Activated CD8-positive, alpha-beta T cell treated with anti-CD3 and anti-CD28 coated beads for 36 hours (primary cell): ENCODE results near the gene EPHA2. TPM values are rescaled to one million over a fixed set of nuclear protein-coding genes. Genes with fewer than 3 reads are reported as not detected.

Source experiments
- ATAC-seq: fragments of 200-7000 bp; cut with Tn5 transposase; one replicate; pipeline ENCODE4 v1.10.0; 2021; ENCODE audit warnings: mild to moderate bottlenecking, moderate library complexity
- CTCF ChIA-PET: fragments of 350-600 bp; sonication (Branson Sonifier 250); formaldehyde crosslinking; loops from one replicate; lab custom pipeline; 2021; ENCODE audit warnings: antibody characterized with exemption; lab: Charles Lee
- POLR2A ChIA-PET: fragments of 350-600 bp; sonication (Branson Sonifier 250); formaldehyde crosslinking; loops from one replicate; lab custom pipeline; 2021; ENCODE audit warnings: antibody characterized with exemption; lab: Charles Lee
- DNase-seq: peaks from one replicate; pipeline ENCODE4 v3.0.0-alpha.2; 2020
- H3K27ac Mint-ChIP-seq: one replicate; pipeline ENCODE4 v1.8.0; 2021; ENCODE audit warnings: mild to moderate bottlenecking, mixed read lengths
- H3K27me3 Mint-ChIP-seq: one replicate; pipeline ENCODE4 v1.8.0; 2021; ENCODE audit warnings: mixed read lengths
- H3K36me3 Mint-ChIP-seq: one replicate; pipeline ENCODE4 v1.8.0; 2021; ENCODE audit warnings: low read depth, mixed read lengths
- H3K4me1 Mint-ChIP-seq: one replicate; pipeline ENCODE4 v1.8.0; 2021; ENCODE audit warnings: low read depth, mixed read lengths
- H3K4me3 Mint-ChIP-seq: one replicate; pipeline ENCODE4 v1.8.0; 2021; ENCODE audit warnings: mild to moderate bottlenecking, moderate library complexity, mixed read lengths
- H3K9me3 Mint-ChIP-seq: one replicate; pipeline ENCODE4 v1.8.0; 2021; ENCODE audit warnings: mixed read lengths
- intact Hi-C: fragments of 100-400 bp; cut with micrococcal nuclease; formaldehyde crosslinking; loops from one replicate; pipeline ENCODE4 v1.10.0; 2022
- total RNA-seq, 2 experiments: library from RNA; stranded (reverse); gene quantifications; one replicate each; pipeline ENCODE4 v1.2.3, GENCODE V29; 2021
- TF ChIP-seq, protein P1 (sequence below): fragments of 200-600 bp; IDR thresholded peaks from one replicate; pipeline ENCODE4 v1.8.0; 2022; ENCODE audit warnings: antibody characterized with exemption, mild to moderate bottlenecking

The EPHA2 gene
- total RNA-seq, 2 experiments from 2014 or later = not detected

DNA sequence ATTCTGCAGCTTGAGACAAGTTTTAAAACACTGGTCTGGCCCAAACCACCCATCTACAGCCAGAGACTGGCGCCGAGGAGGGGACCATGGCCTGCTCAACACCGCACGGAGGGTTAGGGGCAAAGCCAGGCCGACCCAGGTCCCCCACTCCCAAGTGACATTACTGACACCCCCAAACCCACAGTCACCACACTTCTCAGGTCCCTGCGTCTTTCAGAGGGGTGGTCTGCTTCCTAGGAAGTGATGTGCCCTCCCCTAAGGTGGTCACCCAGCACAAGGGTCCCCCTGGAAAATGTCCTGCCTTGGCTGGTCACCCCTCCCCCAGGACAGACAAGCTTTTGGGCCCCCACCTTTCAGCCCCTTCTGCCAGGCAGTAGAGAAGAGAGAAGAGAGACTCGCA, 20.8 kb upstream of the EPHA2 start:
- Mint-ChIP-seq H3K27me3 (no peaks in the 10 kb centered on the region), H3K4me1 (no peaks in the 10 kb centered on the region), H3K36me3 (no peaks in the 10 kb centered on the region), H3K4me3 (no peak overlapping the region), H3K9me3 (no peaks in the 10 kb centered on the region), H3K27ac (no peak overlapping the region)
- ChIA-PET POLR2A (no interaction called here), CTCF (no interaction called here)
- DNase-seq (no peak), ATAC-seq (no peak)
- intact Hi-C loops = no loop called here
- TF ChIP-seq, protein P1, sequence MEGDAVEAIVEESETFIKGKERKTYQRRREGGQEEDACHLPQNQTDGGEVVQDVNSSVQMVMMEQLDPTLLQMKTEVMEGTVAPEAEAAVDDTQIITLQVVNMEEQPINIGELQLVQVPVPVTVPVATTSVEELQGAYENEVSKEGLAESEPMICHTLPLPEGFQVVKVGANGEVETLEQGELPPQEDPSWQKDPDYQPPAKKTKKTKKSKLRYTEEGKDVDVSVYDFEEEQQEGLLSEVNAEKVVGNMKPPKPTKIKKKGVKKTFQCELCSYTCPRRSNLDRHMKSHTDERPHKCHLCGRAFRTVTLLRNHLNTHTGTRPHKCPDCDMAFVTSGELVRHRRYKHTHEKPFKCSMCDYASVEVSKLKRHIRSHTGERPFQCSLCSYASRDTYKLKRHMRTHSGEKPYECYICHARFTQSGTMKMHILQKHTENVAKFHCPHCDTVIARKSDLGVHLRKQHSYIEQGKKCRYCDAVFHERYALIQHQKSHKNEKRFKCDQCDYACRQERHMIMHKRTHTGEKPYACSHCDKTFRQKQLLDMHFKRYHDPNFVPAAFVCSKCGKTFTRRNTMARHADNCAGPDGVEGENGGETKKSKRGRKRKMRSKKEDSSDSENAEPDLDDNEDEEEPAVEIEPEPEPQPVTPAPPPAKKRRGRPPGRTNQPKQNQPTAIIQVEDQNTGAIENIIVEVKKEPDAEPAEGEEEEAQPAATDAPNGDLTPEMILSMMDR = no peak

DNA sequence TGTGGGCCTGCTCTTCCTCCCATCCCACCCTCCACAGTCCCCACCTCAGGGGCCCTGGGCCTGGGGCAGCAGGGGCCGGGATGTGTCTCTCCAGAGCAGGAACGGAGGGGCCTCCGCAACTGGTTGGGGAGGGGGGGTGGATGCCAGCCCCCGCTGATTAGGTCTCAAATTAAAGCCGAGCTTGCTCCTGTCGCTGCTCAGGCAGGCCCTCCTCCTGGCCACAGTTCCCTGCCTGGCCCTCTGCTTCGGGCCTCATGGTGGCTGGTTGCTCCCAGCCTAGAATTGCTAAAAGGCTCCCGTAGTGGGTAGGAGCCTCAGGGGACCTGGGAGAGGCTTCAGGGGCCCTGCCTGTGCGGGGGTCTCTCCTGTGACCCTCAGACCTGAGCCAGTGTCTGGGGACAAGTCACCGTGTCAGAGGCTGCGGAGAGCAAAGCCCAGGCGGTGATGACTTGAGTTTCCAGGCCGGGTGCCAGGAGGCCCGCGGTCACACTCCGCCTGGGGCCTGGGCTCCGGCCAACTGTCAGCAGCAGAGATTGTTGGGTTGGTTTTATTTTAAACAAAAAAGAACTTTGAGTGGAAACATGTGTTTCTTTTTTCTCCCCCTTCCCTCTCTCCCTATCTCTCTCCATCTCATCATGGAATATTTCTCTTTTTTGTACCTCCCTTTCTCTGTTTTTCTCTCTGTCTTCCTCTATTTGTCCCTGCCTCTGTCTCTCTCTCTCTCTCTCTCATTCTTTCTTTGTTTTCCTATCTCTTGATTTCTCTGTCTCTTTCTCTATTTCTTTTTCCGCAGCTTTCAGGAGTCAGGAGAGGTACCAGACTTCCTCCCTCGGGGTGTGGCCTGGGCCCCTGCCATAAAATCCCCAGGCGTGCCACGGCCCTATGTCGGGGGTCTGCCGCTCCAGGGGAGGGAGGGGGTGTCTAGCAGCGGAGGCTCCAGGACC, 20.0 kb upstream of the EPHA2 start:
- ATAC-seq = no peak
- no peaks in the 10 kb centered on the region for H3K4me1 Mint-ChIP-seq
- CTCF ChIA-PET = no interaction called here
- DNase-seq = no peak
- POLR2A ChIA-PET = no interaction called here
- no peaks in the 10 kb centered on the region for H3K36me3 Mint-ChIP-seq
- H3K9me3 Mint-ChIP-seq = no peaks in the 10 kb centered on the region
- TF ChIP-seq, protein P1 = no peak
- H3K4me3 Mint-ChIP-seq = no peak overlapping the region
- no peaks in the 10 kb centered on the region for H3K27me3 Mint-ChIP-seq
- intact Hi-C loops = no loop called here
- H3K27ac Mint-ChIP-seq = no peak overlapping the region

DNA sequence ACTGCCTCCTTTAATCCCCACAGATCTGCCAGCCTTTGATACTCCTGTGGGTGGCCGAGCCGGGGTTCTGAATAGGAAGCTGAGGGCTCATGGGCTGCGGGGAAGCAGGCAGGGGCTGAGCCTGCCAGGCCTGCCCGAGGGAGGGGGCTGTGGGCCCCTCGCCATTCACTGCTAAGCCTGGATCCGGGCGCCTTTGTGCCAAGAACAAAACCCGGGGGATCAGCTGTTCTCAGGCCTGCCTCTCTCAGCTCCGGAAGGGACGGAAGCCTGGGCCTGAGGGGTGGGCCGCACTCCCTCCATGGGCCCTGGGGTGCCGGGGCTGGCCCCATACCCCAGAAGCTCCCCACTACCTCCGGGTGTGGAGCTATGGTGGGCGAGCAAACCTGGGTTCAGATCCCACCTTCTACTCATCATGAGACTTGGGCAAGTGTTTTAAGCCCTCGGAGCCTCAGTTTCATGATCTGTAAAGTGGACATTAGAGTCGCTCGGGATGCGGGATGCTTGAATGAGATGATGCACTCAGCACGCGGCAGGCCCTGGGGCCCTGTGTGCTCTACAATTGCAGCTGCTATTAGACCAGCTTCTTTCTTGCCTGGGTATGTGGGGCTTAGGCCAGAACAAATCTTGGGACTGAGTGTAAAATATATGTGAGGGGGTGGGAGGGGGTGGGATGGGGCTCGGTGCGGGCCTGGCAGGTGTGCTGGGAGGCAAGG, 19.2 kb upstream of the EPHA2 start:
- no peaks in the 10 kb centered on the region for H3K9me3 Mint-ChIP-seq
- TF ChIP-seq, protein P1 = no peak
- H3K4me3 Mint-ChIP-seq = no peak overlapping the region
- ATAC-seq (no peak), DNase-seq (no peak)
- no peaks in the 10 kb centered on the region for H3K4me1 Mint-ChIP-seq
- no peak overlapping the region for H3K27ac Mint-ChIP-seq
- intact Hi-C loops = no loop called here
- CTCF ChIA-PET = interaction anchor here (1.2 kb wide), 1 partner anchor 91 kb away, joined by 3 read pairs; no protein-coding TSS in a partner anchor
- POLR2A ChIA-PET = no interaction called here
- H3K27me3 Mint-ChIP-seq = peaks cover 4% of the 10 kb centered on the region
- H3K36me3 Mint-ChIP-seq = no peaks in the 10 kb centered on the region

DNA sequence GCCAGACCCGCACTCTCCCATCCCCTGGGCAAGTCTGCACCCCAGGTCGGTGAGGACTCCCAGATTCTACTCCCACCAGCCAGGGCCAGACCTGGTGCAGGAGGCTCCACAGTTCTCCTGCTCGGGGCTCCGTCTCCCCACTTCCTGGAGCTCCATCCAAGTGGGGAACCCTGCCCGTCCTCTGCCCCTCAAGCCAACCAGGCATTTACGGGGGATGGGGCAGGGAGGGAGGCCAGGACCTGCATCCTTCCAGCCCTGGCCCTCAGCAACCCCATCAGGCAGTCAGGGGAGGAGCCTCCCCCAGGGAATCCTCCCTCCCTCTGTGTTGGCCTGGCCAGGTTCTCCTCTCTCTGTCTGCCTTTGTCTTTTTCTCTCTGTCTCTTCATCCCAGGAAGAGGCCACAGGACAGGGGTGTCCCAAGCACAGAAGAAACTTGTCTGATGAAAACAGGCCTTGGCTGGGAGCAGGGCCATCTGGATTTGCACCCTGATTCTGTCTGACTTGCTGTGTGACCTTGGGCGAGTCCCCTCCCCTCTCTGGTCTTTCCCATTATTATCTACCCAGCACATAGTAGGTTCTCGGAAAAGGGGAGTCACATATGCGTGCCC, 18.5 kb upstream of the EPHA2 start:
- intact Hi-C loops = no loop called here

More for the DNA sequence above, 18.5 kb upstream of the EPHA2 start:
- TF ChIP-seq, protein P1 = no peak
- H3K9me3 Mint-ChIP-seq = no peaks in the 10 kb centered on the region
- no peak for ATAC-seq
- peaks cover 7% of the 10 kb centered on the region for H3K27me3 Mint-ChIP-seq
- H3K4me1 Mint-ChIP-seq = peaks cover under 1% of the 10 kb centered on the region
- DNase-seq = no peak
- CTCF ChIA-PET = interaction anchor here (1.2 kb wide), 1 partner anchor 91 kb away, joined by 3 read pairs; no protein-coding TSS in a partner anchor
- POLR2A ChIA-PET = no interaction called here
- H3K36me3 Mint-ChIP-seq = no peaks in the 10 kb centered on the region
- H3K27ac Mint-ChIP-seq = no peak overlapping the region
- H3K4me3 Mint-ChIP-seq = no peak overlapping the region
